Prostate gland (tissue), 2 donors: ENCODE data around the gene GHR. TPM values are rescaled to one million over a fixed set of nuclear protein-coding genes. Genes with fewer than 3 reads are reported as not detected.

Source experiments
- DNase-seq: peaks from one replicate; pipeline ENCODE4 v3.0.0-alpha.2; 2019; ENCODE audit warnings: low spot score
- H3K27ac ChIP-seq, 2 donors: fragments of 200-600 bp; sonication (generic); 2 replicates each; pipeline ENCODE4 v1.5.1; 2017 to 2019
- H3K27me3 ChIP-seq: fragments of 200-600 bp; sonication (generic); replicated peaks from 2 replicates; pipeline ENCODE4 v1.5.1; 2019; ENCODE audit not compliant: insufficient read depth
- H3K36me3 ChIP-seq, 2 donors: fragments of 200-600 bp; sonication (generic); 1 replicate in 1 of 2; 2 replicates in 1 of 2; pipeline versions ENCODE4 v1.5.1 to v1.8.1; 2017 to 2019
- H3K4me1 ChIP-seq: fragments of 200-600 bp; sonication (generic); replicated peaks from 2 replicates; pipeline ENCODE4 v1.5.1; 2019
- H3K4me3 ChIP-seq, 2 donors: fragments of 200-600 bp; sonication (generic); 2 replicates each; pipeline ENCODE4 v1.5.1; 2017 to 2019
- H3K9me3 ChIP-seq: fragments of 200-600 bp; sonication (generic); 2 replicates; pipeline ENCODE4 v1.5.1; 2017
- CTCF ChIP-seq, 4 experiments: fragments of 200-600 bp in 2 of 4; fragments of 450-650 bp in 2 of 4; sonication (generic) in 2 of 4; IDR thresholded peaks; 1 replicate in 3 of 4; 2 replicates in 1 of 4; pipeline ENCODE4 v1.5.1; 2016 to 2019; ENCODE audit warnings: antibody characterized with exemption in 4 of 4, mild to moderate bottlenecking in 2 of 4, moderate library complexity in 2 of 4
- POLR2A ChIP-seq: fragments of 450-650 bp; IDR thresholded peaks from one replicate; pipeline ENCODE4 v1.6.1; 2016; ENCODE audit warnings: antibody characterized with exemption, mild to moderate bottlenecking
- POLR2AphosphoS5 ChIP-seq: sonication (generic); formaldehyde crosslinking; IDR thresholded peaks from one replicate; pipeline ENCODE4 v1.6.1; 2017; ENCODE audit warnings: antibody characterized with exemption
- WGBS: methylation state at CpG from one replicate; pipeline ENCODE4 v1.1.5; 2018; 5-methylcytosine and 5-hydroxymethylcytosine counted together
- intact Hi-C: fragments of 100-400 bp; cut with DNase I; formaldehyde crosslinking; loops from one replicate; pipeline ENCODE4 v1.14.2; 2022
- total RNA-seq, 2 donors: library from RNA; depleted of rRNA; stranded (reverse); fragments of >200 nt; gene quantifications; one replicate each; pipeline ENCODE4 v1.1.0, GENCODE V29; 2016

Gene GHR
- total RNA-seq, 2 donors from 2014 or later = 11.8 to 15.5 TPM

- Histone ChIP-seq H3K27me3 (no peaks in the 10 kb centered on the region), H3K4me1 (peaks cover 3% of the 10 kb centered on the region), H3K27ac (no peak overlapping the region), H3K36me3 (no peaks in the 10 kb centered on the region), H3K4me3 (no peak overlapping the region), H3K9me3 (no peaks in the 10 kb centered on the region)
- intact Hi-C loops = no loop called here
- WGBS = 23% methylated on average over 4 of the region's 4 CpGs
- no peak for DNase-seq
- TF ChIP-seq POLR2AphosphoS5 (no peak), CTCF (IDR thresholded peaks at IDR 0.05) (no peak), POLR2A (no peak)
Measured at GRCh38 chr5:42587096-42587723, 164.0 kb downstream of the GHR start.

GRCh38 chr5:42590566-42590965 lies 167.3 kb downstream of the GHR start:
- Histone ChIP-seq H3K27me3 (no peaks in the 10 kb centered on the region), H3K9me3 (no peaks in the 10 kb centered on the region), H3K4me1 (peaks cover 3% of the 10 kb centered on the region), H3K27ac (peak overlapping the region in 1 of 2 donors; percentile 6), H3K36me3 (no peaks in the 10 kb centered on the region), H3K4me3 (no peak overlapping the region)
- peak; percentile 31 for TF ChIP-seq POLR2AphosphoS5
- TF ChIP-seq CTCF (IDR thresholded peaks at IDR 0.05) = no peak
- no peak for TF ChIP-seq POLR2A
- intact Hi-C loops = no loop called here
- no peak for DNase-seq

- peaks cover 3% of the 10 kb centered on the region for H3K4me1 ChIP-seq
- H3K4me3 ChIP-seq = no peak overlapping the region
- H3K27me3 ChIP-seq = no peaks in the 10 kb centered on the region
- H3K9me3 ChIP-seq = no peaks in the 10 kb centered on the region
- 0% methylated on average over 7 of the region's 7 CpGs for WGBS
- H3K27ac ChIP-seq = peak overlapping the region in 1 of 2 donors; percentile 6
- no peaks in the 10 kb centered on the region for H3K36me3 ChIP-seq
- intact Hi-C loops = no loop called here
- DNase-seq = no peak
- TF ChIP-seq POLR2A = no peak
- TF ChIP-seq POLR2AphosphoS5 = no peak
- TF ChIP-seq CTCF (IDR thresholded peaks at IDR 0.05) = no peak
Measured at GRCh38 chr5:42591015-42591414, 167.8 kb downstream of the GHR start.

- no peak overlapping the region for H3K4me3 ChIP-seq
- no peaks in the 10 kb centered on the region for H3K9me3 ChIP-seq
- intact Hi-C loops = no loop called here
- no peaks in the 10 kb centered on the region for H3K36me3 ChIP-seq
- H3K4me1 ChIP-seq = peaks cover 8% of the 10 kb centered on the region
- TF ChIP-seq POLR2AphosphoS5 (no peak), POLR2A (no peak), CTCF (IDR thresholded peaks at IDR 0.05) (no peak)
- DNase-seq = no peak
- H3K27ac ChIP-seq = no peak overlapping the region
- whole genome bisulfite sequencing = 95% methylated on average over 5 of the region's 5 CpGs
- no peaks in the 10 kb centered on the region for H3K27me3 ChIP-seq
Measured at GRCh38 chr5:42592401-42593140, 169.3 kb downstream of the GHR start.

- intact Hi-C loops = no loop called here
Measured at GRCh38 chr5:42593591-42593990, 170.4 kb downstream of the GHR start.

More at GRCh38 chr5:42593591-42593990, 170.4 kb downstream of the GHR start:
- Histone ChIP-seq H3K4me3 (no peak overlapping the region), H3K27ac (no peak overlapping the region), H3K4me1 (peaks cover 10% of the 10 kb centered on the region), H3K9me3 (no peaks in the 10 kb centered on the region), H3K27me3 (no peaks in the 10 kb centered on the region), H3K36me3 (no peaks in the 10 kb centered on the region)
- no peak for TF ChIP-seq CTCF (IDR thresholded peaks at IDR 0.05)
- TF ChIP-seq POLR2AphosphoS5 = no peak
- no peak for TF ChIP-seq POLR2A
- no peak for DNase-seq
